Activated naive CD4-positive, alpha-beta T cell treated with anti-CD3 and anti-CD28 coated beads for 36 hours (primary cell): ENCODE data around the gene PDLIM3. TPM values are rescaled to one million over a fixed set of nuclear protein-coding genes. Genes with fewer than 3 reads are reported as not detected.

Experiments
- CTCF ChIA-PET: fragments of 350-600 bp; sonication (Branson Sonifier 250); formaldehyde crosslinking; loops from one replicate; lab custom pipeline; 2021; ENCODE audit warnings: antibody characterized with exemption; lab: Charles Lee
- DNase-seq: peaks from one replicate; pipeline ENCODE4 v3.0.0-alpha.2; 2020
- H3K27ac Mint-ChIP-seq: one replicate; pipeline ENCODE4 v1.8.0; 2021; ENCODE audit warnings: mild to moderate bottlenecking, mixed read lengths
- H3K27me3 Mint-ChIP-seq: one replicate; pipeline ENCODE4 v1.8.0; 2021; ENCODE audit warnings: low read depth, mixed read lengths
- H3K36me3 Mint-ChIP-seq: one replicate; pipeline ENCODE4 v1.8.0; 2021; ENCODE audit warnings: low read depth, mixed read lengths
- H3K4me1 Mint-ChIP-seq: one replicate; pipeline ENCODE4 v1.8.0; 2021; ENCODE audit warnings: low read depth, mixed read lengths
- H3K4me3 Mint-ChIP-seq: one replicate; pipeline ENCODE4 v1.8.0; 2021; ENCODE audit warnings: mild to moderate bottlenecking, moderate library complexity, mixed read lengths
- H3K9me3 Mint-ChIP-seq: one replicate; pipeline ENCODE4 v1.8.0; 2021; ENCODE audit warnings: mixed read lengths
- intact Hi-C: fragments of 100-400 bp; cut with micrococcal nuclease; formaldehyde crosslinking; loops from one replicate; pipeline ENCODE4 v1.15.1; 2023
- total RNA-seq, 2 experiments: library from RNA; stranded (reverse); gene quantifications; one replicate each; pipeline ENCODE4 v1.2.3, GENCODE V29; 2021

PDLIM3 gene
- total RNA-seq, 2 experiments from 2014 or later, result 0.25 TPM; not detected in 1

- CTCF ChIA-PET, result no interaction called here
- H3K4me1 Mint-ChIP-seq, result no peaks in the 10 kb centered on the region
- H3K27me3 Mint-ChIP-seq, result peaks cover 5% of the 10 kb centered on the region
These were observed 73.7 kb downstream of the PDLIM3 start for GRCh38 chr4:185461565-185461964.

GRCh38 chr4:185457136-185457535 is 78.2 kb downstream of the PDLIM3 start:
- H3K36me3 Mint-ChIP-seq, result no peaks in the 10 kb centered on the region
- CTCF ChIA-PET, result no interaction called here
- H3K27ac Mint-ChIP-seq, result no peak overlapping the region
- H3K27me3 Mint-ChIP-seq, result peaks cover 5% of the 10 kb centered on the region
- DNase-seq, result no peak
- no peaks in the 10 kb centered on the region for H3K4me1 Mint-ChIP-seq
- intact Hi-C loops, result no loop called here
- H3K4me3 Mint-ChIP-seq, result no peak overlapping the region
- H3K9me3 Mint-ChIP-seq, result no peaks in the 10 kb centered on the region

More at GRCh38 chr4:185461565-185461964, 73.7 kb downstream of the PDLIM3 start:
- no peak for DNase-seq
- Mint-ChIP-seq H3K9me3 (no peaks in the 10 kb centered on the region), H3K36me3 (no peaks in the 10 kb centered on the region), H3K4me3 (no peak overlapping the region), H3K27ac (no peak overlapping the region)
- intact Hi-C loops, result no loop called here

- H3K4me1 Mint-ChIP-seq, result no peaks in the 10 kb centered on the region
- intact Hi-C loops, result no loop called here
- H3K4me3 Mint-ChIP-seq, result no peak overlapping the region
- no peak for DNase-seq
- no peak overlapping the region for H3K27ac Mint-ChIP-seq
- no peaks in the 10 kb centered on the region for H3K9me3 Mint-ChIP-seq
- H3K27me3 Mint-ChIP-seq, result peaks cover 5% of the 10 kb centered on the region
- CTCF ChIA-PET, result interaction anchor here (0.6 kb wide), 1 partner anchor 63 kb away, joined by 3 read pairs; no protein-coding TSS in a partner anchor
- no peaks in the 10 kb centered on the region for H3K36me3 Mint-ChIP-seq
These were observed 79.2 kb downstream of the PDLIM3 start for GRCh38 chr4:185456131-185456530.

Other genes starting within 250 kb of the PDLIM3 start
- under 1 TPM; 0.44 to 0.60 TPM for gene LRP2BP, start 139.6 kb downstream of the PDLIM3 start, total RNA-seq
- 10 to 100 TPM; 10.5 to 13.6 TPM for gene ANKRD37, start 138.7 kb downstream of the PDLIM3 start, total RNA-seq
- gene UFSP2, start 109.5 kb downstream of the PDLIM3 start, total RNA-seq, result 10 to 100 TPM; 24.4 to 30.7 TPM
- gene CCDC110, start 63.8 kb downstream of the PDLIM3 start, total RNA-seq, result under 1 TPM; 0.25 to 0.57 TPM